Embryonic facial prominence (tissue), 1 donor: ENCODE measurements around the gene TECTA.
"Not testable (repeated sequence)": the region's sequence is repeated elsewhere in the genome, so short reads cannot be mapped to it uniquely, and the experiment has no call there.

ENCODE experiments used
- DNase-seq: peaks from one replicate; pipeline ENCODE4 v3.0.0-alpha.2; 2016; ENCODE audit errors: extremely low spot score

The TECTA gene

DNA sequence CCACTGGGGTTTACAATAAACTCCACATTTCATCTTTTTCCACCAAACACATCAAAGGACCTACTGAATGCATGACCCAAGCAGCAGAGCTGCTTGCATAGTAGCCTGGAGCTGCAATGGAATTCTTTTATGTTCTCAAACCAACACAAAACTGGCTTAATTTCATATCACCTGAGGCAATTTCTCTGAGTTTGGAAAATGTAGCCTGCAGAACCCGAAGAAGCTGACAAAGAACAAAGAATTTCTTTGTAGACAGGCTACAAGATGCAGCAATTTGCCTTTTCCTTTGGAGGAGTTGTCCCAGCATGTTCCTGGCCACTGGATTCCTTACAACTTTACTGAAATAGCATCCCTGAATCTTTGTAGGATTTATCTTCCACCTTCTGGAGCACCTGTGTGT lies 5.5 kb upstream of the TECTA start:
- DNase-seq, result no peak

- no peak for DNase-seq
These were observed 1.7 kb upstream of the TECTA start for GRCh38 chr11:121099364-121099763.

DNA sequence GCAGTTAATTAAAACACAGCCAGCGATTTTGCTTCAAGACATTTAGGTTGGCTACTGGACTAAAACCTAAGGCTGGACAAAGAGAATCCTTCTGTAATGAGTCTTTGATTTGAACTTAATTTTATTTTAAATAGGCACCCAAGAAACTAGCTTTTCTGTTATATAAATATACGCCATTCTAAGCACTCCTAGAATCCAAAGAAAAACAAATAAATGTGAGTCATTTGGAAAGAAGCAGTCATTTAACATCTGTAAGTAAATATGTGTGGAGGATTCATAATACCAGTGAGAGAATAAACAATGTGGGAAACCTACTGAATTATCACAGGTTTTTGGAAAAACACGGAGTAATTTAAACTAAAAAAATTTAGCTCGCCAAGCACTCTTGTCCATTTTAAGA lies 1.2 kb upstream of the TECTA start:
- DNase-seq, result no peak

- DNase-seq, result no peak
These were observed 3.3 kb downstream of the TECTA start for GRCh38 chr11:121104312-121104762.

GRCh38 chr11:121105063-121105480 lies 4.0 kb downstream of the TECTA start:
- DNase-seq, result no peak

DNA sequence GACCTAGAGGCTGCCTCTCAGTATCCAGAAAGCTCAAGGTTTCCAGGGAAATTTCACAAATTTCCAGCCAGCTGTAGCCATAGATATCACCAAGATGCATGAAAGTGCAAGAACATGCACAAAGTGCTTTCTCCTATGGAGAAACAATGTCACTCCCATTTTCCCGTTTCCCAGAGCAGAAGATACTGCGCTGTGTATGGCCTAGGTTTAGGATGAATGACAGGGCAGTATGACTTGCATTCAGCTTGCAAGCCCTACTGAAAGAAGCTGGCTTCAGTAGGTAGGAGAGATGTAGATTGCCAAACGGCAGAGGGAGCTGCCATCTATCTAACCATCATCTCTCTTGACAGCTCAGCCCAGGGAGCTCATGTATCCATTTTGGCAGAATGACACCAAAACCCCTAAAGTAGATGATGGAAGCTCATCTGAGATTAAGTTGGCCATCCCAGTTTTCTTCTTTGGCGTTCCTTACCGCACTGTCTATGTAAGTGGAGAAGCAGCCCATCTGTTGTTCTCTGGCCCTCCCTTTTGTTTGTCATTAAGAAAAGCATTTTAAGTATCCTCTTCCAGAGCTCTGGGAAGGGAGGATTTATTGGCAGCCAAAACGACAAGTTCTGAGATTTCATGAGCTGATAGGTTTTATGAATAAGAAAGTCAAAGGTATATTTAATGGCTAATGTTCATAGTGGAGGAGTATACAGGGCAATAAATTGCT lies 4.6 kb downstream of the TECTA start:
- DNase-seq, result no peak

- DNase-seq, result no peak
These were observed 5.8 kb downstream of the TECTA start for GRCh38 chr11:121106812-121107211.

DNA sequence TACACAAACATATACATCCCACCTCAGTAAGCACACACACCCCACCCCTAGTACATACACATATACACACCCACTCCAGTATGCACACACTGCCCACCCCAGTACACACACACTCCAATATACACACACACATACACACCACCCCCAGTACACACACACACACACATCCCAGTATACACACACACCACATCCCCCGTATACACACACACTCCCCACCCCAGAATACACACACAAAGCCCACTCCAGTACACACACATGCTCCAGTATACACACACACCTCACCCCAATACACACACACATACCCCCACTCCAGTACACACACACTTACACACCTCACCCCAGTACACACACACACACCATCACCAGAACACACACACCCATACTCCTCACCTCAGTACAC lies 7.4 kb downstream of the TECTA start:
- DNase-seq, result no peak

DNA sequence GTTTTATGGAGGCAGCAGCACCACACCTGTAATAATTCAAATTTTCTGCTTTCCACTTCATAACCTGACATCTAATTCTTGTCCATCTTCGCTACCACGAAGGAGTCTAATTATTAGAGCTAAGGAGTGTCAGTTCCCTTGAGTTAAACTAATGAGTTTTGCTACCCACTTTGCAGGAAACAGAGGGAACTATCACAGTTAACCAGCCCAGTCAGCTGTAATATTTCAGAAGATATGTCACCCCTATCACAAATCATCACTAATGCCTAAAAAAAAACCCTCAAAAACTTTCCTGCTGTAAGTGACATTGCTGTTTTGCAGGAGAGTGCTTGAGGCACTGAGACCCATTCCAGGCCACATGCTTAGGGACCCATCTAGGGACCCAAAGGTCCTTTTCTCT lies 8.4 kb downstream of the TECTA start:
- no peak for DNase-seq

DNA sequence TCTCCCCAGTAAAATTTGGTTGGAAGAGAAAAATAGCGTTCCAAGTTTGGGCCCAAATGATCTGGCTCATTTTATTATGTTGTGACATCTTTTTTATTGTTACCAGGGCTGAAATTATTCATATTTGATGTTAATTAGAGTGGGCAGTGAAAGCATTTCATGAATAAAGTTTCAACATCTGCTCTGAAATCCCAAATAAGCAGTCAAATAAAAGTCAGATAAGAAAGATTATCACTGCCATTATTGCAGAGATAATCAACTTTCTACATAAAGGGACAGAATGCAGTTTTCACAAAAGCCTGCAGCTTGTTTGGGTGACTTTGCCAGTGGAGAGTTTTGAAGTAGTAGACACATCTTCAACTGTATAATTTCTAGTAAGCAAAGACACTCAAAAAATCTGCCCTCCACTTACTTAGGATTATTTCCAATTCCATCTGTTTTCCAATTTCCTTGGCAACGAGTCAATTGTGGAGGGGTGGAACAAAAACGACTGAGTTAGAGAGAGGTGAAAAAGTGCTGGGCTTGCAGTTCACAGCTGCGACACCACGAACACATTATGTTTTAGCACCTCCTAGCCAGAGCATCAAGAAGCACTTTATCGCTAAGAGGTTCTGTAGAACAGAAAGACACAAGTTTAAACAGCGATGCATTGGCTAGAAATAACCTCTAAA lies 9.0 kb downstream of the TECTA start:
- DNase-seq, result no peak

GRCh38 chr11:121110871-121111724 lies 10.1 kb downstream of the TECTA start:
- no peak for DNase-seq

DNA sequence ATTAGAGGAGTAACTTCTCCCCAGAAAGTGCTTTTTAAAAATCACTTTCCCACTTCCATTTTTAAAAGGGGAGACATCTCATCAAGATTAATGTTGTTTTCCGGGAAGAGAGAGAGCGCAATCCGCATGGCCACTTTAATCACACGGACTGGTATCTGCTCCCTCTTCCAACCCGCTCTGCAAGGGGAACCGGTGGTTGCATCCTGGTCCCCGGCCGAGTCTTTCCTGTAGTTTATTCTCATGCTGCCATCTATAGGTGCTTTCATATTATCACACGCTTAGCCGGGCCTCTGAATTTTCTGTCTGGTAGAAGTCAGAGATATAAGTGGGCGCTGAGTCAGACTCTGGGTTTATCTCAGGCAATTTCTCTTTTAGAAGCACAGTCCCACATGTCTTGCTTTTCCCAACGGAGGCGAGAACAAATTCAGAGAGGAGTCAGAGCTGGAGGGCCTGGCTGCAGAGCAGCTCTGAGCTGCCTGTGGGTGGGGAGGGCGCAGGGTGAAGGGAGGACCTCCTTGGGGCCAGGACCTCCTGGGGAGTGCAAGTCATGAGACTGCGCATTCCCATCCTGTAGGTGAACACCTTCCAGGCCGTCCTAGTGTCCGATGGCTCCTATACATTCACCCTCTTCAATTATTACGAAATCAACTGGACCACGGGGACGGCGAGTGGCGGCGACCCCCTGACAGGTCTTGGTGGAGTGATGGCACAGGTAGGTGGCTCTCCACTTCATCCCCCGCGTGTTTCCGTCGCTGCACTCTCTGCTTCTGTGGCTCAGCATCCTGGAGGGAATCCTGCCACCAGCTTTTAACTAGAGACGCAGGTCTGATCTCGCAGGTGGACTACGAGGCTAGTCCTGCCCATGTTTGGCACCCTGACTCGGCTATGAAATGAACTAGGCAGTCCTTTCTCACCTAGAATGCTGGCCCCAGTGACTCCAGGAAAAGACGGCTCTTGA lies 11.7 kb downstream of the TECTA start:
- DNase-seq, result peak; percentile 27

DNA sequence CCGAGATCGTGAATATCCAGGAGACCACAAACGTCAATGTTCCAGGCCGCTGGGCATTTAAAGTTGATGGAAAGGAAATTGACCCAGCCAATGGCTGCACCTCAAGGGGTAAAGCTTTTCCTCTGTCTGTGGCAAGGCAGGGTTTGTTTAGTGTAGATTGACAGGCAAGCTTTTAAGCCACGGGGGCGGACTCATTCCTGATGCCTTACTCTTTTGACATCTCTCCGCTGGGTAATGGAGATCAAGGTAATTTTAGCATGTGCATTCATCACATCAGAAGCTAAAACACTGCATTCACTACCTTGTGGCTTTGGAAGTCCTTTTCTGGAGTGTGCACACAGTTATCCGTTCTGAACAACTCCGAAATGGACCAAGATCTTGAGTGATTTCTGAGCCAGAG lies 12.6 kb downstream of the TECTA start:
- no peak for DNase-seq

GRCh38 chr11:121115024-121115423 lies 14.0 kb downstream of the TECTA start:
- not testable (repeated sequence) for DNase-seq

DNA sequence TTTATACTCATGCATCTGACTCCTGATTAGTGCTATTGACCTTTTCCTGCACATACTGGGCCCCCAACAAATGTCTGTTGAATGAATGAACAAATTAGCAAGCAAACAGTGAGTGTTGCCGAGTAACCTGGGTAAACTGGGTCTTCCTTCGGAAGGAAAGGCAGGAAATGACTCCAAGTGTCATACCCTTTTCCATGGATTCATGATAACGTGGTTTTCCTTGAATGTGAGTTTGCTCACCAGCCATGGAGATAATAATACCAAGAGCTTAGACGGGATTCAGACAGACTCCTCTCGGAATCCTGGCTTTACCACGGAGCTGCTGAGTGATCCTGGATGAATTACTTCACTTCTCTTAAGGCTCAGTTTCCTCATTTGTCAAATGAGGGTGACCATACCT lies 16.7 kb downstream of the TECTA start:
- DNase-seq, result no peak

GRCh38 chr11:121119440-121119839 lies 18.4 kb downstream of the TECTA start:
- no peak for DNase-seq

DNA sequence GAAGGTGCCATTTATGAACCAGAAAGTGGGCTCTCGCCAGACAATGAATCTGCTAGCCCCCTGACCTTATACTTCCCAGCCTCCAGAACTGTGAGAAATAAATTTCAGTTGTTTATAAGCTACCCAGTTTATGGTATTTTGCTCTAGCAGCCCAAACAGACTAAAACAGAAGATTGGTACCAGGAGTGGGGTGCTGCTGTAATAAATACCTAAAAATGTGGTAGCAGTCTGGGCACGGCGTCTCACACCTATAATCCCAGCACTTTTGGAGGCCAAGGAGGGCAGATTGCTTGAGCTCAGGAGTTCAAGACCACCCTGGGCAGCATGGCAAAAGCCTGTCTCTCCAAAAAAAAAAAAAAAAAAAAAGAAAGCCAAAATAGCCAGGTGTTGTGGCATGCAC lies 21.3 kb downstream of the TECTA start:
- no peak for DNase-seq

DNA sequence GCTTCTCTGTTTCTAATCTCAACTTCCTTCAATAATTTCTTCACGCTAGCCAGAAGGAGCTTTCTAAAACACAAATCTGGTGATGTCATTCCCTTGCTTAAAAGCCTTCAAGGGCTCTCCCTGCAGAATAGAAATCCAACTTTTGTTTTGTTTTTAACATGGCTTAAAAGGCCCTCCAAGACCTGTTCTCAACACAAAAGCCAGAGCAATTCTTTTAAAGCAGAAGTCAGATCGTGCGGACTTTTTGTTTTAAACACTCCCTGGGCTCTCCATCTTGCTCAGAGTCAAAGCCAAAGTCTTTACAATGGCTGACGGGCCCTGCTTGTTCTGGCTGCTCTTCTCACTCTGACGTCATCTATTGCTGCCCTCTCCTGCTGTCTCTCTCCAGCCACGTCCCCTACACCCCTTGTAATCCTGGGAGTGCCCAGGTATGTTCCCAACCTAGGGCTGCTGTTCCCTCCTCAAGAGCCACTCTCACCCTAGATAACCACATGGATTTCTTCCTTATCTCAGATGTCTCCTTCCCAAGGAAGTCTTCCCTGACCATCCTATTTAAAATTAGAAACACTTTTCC lies 22.5 kb downstream of the TECTA start:
- DNase-seq, result no peak

GRCh38 chr11:121127809-121128208 lies 26.8 kb downstream of the TECTA start:
- DNase-seq, result no peak

GRCh38 chr11:121129362-121130340 lies 28.6 kb downstream of the TECTA start:
- no peak for DNase-seq
